CD1c-positive myeloid dendritic cell (primary cell): ENCODE measurements around the gene PRPF6.
"Not testable (repeated sequence)": the region's sequence is repeated elsewhere in the genome, so short reads cannot be mapped to it uniquely, and the experiment has no call there.

ENCODE experiments used
- DNase-seq: peaks from one replicate; pipeline ENCODE4 v3.0.0-alpha.2; 2016; ENCODE audit errors: extremely low spot score

PRPF6 gene

GRCh38 chr20:63973636-63974401 is 7.1 kb upstream of the PRPF6 start:
- peak; percentile 90 for DNase-seq

GRCh38 chr20:63974402-63975200 is 6.3 kb upstream of the PRPF6 start:
- DNase-seq: no peak

GRCh38 chr20:63976511-63976910 is 4.4 kb upstream of the PRPF6 start:
- DNase-seq: not testable (repeated sequence)

DNA sequence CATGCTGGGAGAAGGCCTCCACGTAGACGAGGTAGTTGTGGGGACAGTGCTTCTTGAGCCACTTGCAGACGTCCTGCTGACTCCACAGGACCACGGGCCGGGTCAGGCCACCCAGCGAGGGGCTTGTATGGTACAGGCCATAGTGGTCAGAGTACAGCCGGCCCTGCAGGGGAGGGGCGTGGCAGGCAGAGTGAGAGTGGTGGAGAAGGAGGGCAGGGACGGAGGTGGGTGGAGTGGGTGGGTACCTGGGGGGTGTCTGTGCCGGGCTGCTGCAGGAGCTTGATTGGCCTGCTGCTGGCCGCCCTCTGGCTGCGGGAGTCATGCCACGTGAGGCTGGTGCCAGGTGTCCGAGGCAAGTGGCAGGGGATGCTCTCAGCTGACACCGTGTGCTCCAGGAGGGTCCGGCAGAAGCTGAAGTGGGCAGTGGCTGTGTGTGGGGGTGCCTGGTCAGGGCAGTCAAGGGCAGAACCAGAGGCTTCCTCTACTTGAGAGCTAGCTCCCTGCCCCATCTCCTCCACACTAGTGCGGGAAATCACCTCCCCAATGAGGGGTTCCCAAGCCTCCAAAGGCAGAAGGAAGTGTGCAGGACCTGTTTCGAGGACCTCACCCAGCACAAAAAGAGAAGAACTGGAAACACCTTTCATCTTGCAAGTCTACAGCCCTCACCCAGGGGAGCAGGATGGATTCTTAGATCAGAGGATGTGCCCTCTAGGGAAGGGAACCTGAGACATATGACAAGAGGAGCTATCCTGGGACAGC is 3.8 kb upstream of the PRPF6 start:
- no peak for DNase-seq

- peak; percentile 75 for DNase-seq
Observed at GRCh38 chr20:63977739-63978276, 3.1 kb upstream of the PRPF6 start.

DNA sequence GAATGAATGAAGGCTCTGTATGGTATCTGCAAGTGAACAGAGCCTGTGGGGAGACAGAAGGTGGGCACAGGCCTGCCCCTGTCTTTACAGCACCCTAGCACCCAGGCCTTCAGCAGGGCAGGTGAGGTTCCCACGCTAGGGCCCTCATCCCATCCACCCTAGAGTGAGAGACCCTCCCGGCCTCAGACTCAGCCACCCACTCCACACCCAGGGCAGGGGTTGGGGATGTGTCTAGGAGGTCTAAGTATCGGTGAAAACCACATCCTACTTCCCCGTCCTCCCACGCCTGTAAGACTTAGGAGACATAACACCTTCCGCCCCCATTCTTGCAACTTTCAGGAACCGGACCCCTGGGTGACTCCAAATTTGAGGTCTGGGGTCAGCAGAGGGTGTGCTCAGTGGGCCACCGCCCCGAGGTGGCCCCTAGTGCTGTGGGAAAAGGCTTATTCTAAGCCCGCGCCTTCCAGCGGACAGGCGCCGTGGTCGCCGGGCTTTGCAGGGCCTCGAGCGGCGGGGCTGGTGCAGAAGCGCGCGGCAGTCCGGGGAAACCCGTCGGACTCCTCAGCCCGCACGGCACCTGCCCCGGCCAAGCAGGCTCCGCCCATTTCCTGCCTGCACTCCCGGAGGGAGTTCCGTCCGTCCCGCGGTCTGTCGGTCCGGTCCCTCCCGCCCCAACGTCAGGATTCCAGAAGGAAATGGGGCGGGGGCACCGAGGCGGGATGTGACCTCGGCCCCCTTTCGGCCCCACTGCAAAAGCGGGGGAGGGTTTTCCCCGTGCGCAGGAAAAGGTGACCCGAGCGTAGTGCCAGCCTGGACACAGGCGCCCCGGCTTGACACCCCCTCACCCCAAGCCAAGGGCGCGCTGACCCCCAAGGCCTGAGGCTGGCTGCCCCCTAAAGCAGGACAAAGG is 2.4 kb upstream of the PRPF6 start:
- DNase-seq: peak; percentile 76

GRCh38 chr20:63979229-63979556 is 1.7 kb upstream of the PRPF6 start:
- DNase-seq: no peak

GRCh38 chr20:63979557-63980316 is 1.2 kb upstream of the PRPF6 start, which contains the start of gene SAMD10:
SAMD10 (minus strand) TSS chr20:63979642; CDS start chr20:63979467, 175 bp downstream.
- peak; percentile 96 for DNase-seq

DNA sequence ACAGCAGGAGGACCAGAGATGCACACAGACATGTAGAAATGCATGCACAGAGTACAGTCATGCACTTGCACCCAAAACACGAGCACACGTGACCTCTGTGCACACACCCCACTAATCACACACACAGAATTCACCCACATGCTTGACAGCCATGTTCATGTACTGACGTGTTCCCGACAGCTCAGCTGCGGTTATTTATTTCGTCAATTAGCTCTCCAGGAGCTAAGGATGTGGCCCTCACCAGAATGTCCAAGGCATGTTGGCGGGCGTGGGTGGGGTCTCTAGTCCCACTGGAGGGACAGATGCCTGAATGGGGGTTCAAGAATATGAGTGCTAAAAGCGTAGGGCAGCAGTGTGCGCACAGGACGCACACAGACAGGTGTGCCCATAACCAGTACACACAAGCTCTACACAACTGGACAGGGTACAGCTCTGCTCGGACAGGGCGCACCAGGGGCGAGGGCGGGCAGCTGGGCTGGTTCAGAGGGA is 571 bp upstream of the PRPF6 start:
- peak; percentile 69 for DNase-seq

- DNase-seq: no peak
Observed at GRCh38 chr20:63982937-63983336, 2.0 kb downstream of the PRPF6 start.

DNA sequence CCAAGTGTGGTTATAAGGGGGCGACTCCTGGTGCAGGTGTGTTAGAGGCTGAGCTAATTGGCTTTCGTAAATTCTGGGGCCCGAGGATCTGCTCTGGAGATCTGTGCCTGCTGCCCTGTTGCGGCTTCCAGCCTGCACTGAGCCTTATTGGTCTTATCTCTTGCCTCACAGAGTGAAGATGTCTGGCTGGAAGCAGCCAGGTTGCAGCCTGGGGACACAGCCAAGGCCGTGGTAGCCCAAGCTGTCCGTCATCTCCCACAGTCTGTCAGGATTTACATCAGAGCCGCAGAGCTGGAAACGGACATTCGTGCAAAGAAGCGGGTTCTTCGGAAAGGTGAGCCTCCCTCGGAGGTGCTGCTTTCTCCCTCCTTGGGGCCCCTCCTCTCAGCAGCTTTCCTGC is 20.0 kb downstream of the PRPF6 start:
- DNase-seq: no peak

DNA sequence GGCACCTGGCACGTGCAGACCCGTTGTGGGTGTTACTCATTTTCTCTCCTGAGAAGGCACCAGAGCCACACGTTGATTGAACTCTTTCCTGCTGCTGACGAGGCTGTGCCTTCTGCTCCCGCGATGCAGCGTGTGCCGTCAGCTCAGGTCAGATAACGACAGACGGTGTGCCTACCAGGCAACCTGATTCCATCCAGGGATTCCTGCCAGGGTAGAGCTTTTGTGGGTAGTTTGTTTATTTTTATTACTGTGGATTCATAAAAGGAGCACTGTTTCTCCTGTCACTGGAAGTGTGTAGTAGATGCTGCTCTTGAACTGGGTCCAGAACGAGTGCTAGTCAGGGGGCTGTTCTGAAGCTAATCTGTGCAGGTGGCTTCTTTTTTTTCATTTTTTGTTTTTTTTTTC is 20.7 kb downstream of the PRPF6 start:
- no peak for DNase-seq

DNA sequence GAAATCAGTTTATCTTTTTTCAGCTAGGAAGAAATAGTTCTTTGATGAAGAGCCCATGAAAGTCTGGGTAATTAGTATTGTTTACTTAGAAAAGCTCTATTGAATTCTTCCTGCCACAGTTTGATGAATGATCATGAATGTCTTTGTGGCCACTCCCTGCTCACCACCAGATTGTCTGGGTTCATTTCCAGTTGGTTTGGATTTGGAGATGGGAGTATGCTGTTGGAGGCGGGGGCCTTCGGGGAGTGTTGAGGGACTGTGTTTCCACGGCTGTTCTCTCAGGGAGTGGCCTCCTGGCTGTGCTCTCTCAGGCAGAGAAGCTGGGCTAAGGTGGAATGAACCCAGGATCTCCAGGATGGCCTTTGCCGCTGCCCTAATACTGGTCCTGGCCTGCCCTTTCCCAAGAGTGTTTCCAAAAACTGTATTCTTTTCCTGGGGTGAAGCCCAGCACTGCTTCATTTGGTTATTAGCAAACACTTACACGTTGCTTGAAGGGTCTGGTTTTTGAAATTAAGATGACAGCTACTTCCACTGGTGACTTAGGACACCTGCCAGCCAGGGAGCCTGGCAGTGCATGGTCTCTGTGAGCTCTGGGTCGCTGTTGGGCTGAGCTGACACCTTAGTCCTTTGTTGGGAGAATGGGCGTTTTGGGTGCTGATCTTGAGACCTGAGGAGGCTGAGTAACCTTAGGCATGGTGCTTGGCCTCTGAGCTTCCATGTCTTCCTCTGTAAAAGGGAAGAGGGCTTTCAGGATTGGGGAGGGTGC is 23.2 kb downstream of the PRPF6 start:
- DNase-seq: no peak

DNA sequence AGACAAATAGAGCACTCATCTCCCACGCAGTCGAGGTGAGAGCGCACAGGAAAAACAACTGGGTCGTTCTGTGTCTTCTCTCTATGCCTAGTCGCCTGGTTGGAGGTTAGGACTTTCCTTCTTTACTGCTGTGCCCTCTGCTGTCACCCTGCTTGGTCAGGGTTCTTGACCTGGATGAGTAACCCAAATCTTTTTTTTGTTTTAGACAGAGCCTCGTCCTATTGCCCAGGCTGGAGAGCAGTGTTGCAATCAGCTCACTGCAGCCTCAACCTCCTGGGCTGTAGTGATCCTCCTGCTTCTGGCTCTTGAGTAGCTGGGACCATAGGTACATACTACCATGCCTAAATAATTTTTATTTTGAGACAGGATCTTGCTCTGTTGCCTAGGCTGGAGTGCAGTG is 24.5 kb downstream of the PRPF6 start:
- no peak for DNase-seq

DNA sequence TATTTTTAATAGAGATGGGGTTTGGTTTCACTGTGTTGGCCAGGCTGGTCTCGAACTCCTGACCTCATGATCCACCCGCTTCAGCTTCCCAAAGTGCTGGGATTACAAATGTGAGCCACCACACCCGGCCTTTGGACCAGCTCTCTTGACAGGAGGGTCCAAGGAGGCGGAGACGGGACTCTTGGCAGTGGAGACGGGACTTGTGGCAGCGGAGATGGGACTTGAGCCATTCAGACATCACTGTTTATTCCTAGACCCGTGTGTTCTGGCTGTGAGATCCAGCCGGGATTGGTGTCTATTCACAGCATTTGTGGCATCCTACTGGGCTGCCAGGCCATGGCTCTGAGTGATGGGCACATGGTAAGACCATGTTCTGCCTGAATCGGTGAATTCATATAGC is 25.6 kb downstream of the PRPF6 start:
- no peak for DNase-seq

DNA sequence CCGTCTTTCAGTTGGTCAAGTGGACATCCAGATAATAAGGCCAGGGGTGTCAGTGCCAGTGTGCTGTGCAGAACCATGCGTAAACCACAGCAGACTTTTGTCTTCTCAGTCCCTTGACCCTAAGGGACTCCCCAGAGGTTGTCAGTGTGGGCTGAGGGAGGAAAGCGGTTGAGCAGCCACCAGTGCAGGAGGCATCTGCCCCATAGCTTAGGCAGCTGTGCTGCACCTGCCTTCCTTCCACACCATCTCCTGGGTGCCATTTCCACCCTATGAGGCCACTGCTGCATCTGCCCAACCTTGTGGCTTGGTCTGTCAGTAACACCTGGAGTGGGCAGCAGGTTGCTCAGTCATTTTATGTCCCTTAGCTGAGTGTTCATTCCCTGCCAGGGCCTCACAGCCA is 26.0 kb downstream of the PRPF6 start:
- no peak for DNase-seq

GRCh38 chr20:64009811-64010387 is 29.0 kb downstream of the PRPF6 start:
- DNase-seq: no peak

- DNase-seq: no peak
Observed at GRCh38 chr20:64010711-64011237, 29.8 kb downstream of the PRPF6 start.

DNA sequence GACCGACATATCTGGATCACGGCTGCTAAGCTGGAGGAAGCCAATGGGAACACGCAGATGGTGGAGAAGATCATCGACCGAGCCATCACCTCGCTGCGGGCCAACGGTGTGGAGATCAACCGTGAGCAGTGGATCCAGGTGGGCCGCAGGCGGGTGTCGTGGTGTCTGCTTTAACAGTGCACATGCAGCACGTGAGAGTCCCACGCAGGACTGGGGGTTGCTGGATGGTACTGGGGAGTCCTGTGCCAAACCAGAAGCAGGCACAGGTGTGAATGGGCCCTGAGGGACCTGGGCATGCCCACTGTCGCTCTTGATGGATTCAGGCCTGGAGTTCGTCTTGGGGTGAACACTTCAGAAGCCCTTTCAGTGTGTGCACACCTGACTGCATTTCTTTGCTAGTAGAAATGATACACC is 30.4 kb downstream of the PRPF6 start:
- no peak for DNase-seq
